Subcutaneous adipose tissue (tissue), 4 donors: ENCODE data around the gene FETUB. TPM values are rescaled to one million over a fixed set of nuclear protein-coding genes. Genes with fewer than 3 reads are reported as not detected.

ENCODE experiments used
- CTCF ChIP-seq: fragments of 450-650 bp; IDR thresholded peaks from one replicate; pipeline ENCODE4 v1.5.1; 2016; ENCODE audit warnings: low read depth, mild to moderate bottlenecking, control low read depth, antibody characterized with exemption, moderate library complexity
- total RNA-seq, 4 donors: library from RNA; depleted of rRNA; stranded (reverse); fragments of >200 nt; gene quantifications; one replicate each; pipeline ENCODE4 v1.1.0, GENCODE V29; 2016

The FETUB gene
- total RNA-seq, 4 donors from 2014 or later: not detected

GRCh38 chr3:186614266-186614596 is 26.0 kb upstream of the FETUB start:
- no peak for TF ChIP-seq CTCF

GRCh38 chr3:186614597-186615483 is 25.4 kb upstream of the FETUB start:
- TF ChIP-seq CTCF: no peak

- no peak for TF ChIP-seq CTCF
Measured at GRCh38 chr3:186616299-186616617, 23.9 kb upstream of the FETUB start.

GRCh38 chr3:186617036-186617946 is 22.9 kb upstream of the FETUB start:
- TF ChIP-seq CTCF: no peak

GRCh38 chr3:186618318-186618938 is 21.8 kb upstream of the FETUB start:
- no peak for TF ChIP-seq CTCF

- no peak for TF ChIP-seq CTCF
Measured at GRCh38 chr3:186619787-186620212, 20.4 kb upstream of the FETUB start.
